HL-60 (cell line): ENCODE results near the gene PTPRN2.

Experiments used
- CTCF ChIP-seq: IDR thresholded peaks from one replicate; pipeline ENCODE4 v1.5.1; 2011; ENCODE audit warnings: low read length, control low read depth, inconsistent platforms; ENCODE audit not compliant: insufficient read depth
- POLR2AphosphoS5 ChIP-seq: IDR thresholded peaks from 2 replicates; pipeline ENCODE4 v1.6.1; 2012; ENCODE audit warnings: low read depth

- TF ChIP-seq CTCF (no peak), POLR2AphosphoS5 (no peak)
Observed at GRCh38 chr7:157757211-157757610, 830.4 kb downstream of the PTPRN2 start.
